Activated CD4-positive, CD25-positive, alpha-beta regulatory T cell treated with anti-CD3 and anti-CD28 coated beads, Interleukin-2, amount 50 U/mL, for 72 hours (primary cell): ENCODE data around the gene ADCY7.
"Not testable (repeated sequence)": the region's sequence is repeated elsewhere in the genome, so short reads cannot be mapped to it uniquely, and the experiment has no call there.

Source experiments
- DNase-seq: peaks from one replicate; pipeline ENCODE4 v3.0.0; 2021

Gene ADCY7

GRCh38 chr16:50266337-50267091, at the start of gene ADCY7:
TSS of gene ADCY7 (plus strand) at chr16:50266551. CDS start at chr16:50288180, 21,629 bp downstream.
- peak; percentile 79 for DNase-seq

GRCh38 chr16:50219402-50219975, 46.9 kb upstream of the ADCY7 start:
- DNase-seq: no peak

- no peak for DNase-seq
These were observed 42.1 kb upstream of the ADCY7 start for GRCh38 chr16:50224286-50224685.

GRCh38 chr16:50227120-50227519, 39.2 kb upstream of the ADCY7 start:
- no peak for DNase-seq

GRCh38 chr16:50227665-50228064, 38.7 kb upstream of the ADCY7 start:
- DNase-seq: no peak

GRCh38 chr16:50228364-50228868, 37.9 kb upstream of the ADCY7 start:
- DNase-seq: no peak

GRCh38 chr16:50229149-50229726, 37.1 kb upstream of the ADCY7 start:
- DNase-seq: no peak

- no peak for DNase-seq
These were observed 31.4 kb upstream of the ADCY7 start for GRCh38 chr16:50234771-50235556.

GRCh38 chr16:50235581-50235980, 30.8 kb upstream of the ADCY7 start:
- DNase-seq: no peak

GRCh38 chr16:50238314-50238713, 28.0 kb upstream of the ADCY7 start:
- no peak for DNase-seq

- DNase-seq: no peak
These were observed 27.5 kb upstream of the ADCY7 start for GRCh38 chr16:50238868-50239301.

GRCh38 chr16:50243024-50243423, 23.3 kb upstream of the ADCY7 start:
- DNase-seq: not testable (repeated sequence)

GRCh38 chr16:50244140-50244503, 22.2 kb upstream of the ADCY7 start:
- DNase-seq: no peak

- no peak for DNase-seq
These were observed 21.6 kb upstream of the ADCY7 start for GRCh38 chr16:50244504-50245416.

GRCh38 chr16:50245417-50246298, 20.7 kb upstream of the ADCY7 start:
- DNase-seq: peak; percentile 55

GRCh38 chr16:50246299-50247122, 19.8 kb upstream of the ADCY7 start:
- DNase-seq: no peak

- no peak for DNase-seq
These were observed 19.0 kb upstream of the ADCY7 start for GRCh38 chr16:50247123-50247905.

GRCh38 chr16:50247906-50248608, 18.3 kb upstream of the ADCY7 start:
- DNase-seq: no peak

- DNase-seq: no peak
These were observed 17.5 kb upstream of the ADCY7 start for GRCh38 chr16:50248845-50249244.
